Stimulated activated CD4-positive, alpha-beta T cell treated with anti-CD3 and anti-CD28 coated beads, TNF-alpha, amount 100 ng/mL, for 4 hours (primary cell): ENCODE measurements around the gene SBNO2.

Experiments
- DNase-seq, 3 experiments: peaks; one replicate each; pipeline ENCODE4 v3.0.0-alpha.2; 2020; ENCODE audit warnings: low read depth in 3 of 3

The SBNO2 gene

DNA sequence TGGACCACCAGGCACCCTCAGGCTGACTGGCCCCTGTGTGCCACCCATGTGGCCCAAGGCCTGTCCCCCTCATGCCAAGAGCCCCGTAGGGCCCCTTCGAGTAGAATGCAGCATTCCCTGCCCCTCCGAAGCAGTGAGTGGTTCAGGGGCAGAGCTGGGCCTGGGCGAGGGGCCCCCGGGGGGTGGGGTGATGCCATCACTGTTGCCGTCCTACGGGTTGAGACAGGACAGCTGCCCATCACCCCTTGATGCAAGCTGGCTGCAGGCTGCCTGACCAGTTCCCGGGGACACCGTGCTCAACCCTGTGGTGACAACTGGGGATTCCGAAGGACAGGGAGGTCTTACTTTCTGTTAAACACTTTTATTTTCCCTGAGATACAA is 4.7 kb downstream of the SBNO2 start:
- DNase-seq: no peak

- DNase-seq: no peak
Measured at GRCh38 chr19:1168572-1169410, 5.3 kb downstream of the SBNO2 start.

GRCh38 chr19:1167687-1168571 is 6.1 kb downstream of the SBNO2 start:
- DNase-seq: no peak

- DNase-seq: no peak
Measured at GRCh38 chr19:1166872-1167573, 7.0 kb downstream of the SBNO2 start.

GRCh38 chr19:1164684-1165531 is 9.2 kb downstream of the SBNO2 start:
- DNase-seq: no peak

DNA sequence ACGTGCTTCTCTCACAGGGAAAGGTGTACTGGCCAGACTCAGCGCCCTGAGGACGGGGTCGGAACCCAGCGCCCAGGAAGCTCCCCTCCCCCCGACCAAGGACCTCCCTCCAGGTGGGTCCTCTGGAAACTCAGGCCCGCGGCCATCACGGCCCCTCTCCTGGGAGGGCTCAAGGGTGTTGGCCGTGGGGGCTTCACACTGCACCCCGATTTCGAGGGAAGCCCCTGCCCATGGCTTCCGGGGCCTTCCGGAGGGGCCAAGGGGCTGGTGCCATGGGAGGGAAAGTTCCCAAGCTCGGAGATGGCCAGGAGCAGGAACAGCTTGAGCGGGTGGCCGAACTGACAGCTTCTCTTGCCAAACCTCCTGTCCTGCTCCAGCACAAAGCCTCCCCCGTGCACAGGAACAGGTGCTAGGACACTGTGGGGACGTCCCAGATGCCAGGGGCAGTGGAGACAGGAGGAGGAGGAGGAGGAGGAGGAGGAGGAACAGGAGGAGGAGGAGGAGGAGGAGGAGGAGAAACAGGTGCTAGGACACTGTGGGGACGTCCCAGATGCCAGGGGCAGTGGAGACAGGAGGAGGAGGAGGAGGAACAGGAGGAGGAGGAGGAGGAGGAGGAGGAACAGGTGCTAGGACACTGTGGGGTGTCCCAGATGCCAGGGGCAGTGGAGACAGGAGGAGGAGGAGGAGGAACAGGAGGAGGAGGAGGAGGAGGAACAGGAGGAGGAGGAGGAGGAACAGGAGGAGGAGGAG is 10.0 kb downstream of the SBNO2 start:
- no peak for DNase-seq

DNA sequence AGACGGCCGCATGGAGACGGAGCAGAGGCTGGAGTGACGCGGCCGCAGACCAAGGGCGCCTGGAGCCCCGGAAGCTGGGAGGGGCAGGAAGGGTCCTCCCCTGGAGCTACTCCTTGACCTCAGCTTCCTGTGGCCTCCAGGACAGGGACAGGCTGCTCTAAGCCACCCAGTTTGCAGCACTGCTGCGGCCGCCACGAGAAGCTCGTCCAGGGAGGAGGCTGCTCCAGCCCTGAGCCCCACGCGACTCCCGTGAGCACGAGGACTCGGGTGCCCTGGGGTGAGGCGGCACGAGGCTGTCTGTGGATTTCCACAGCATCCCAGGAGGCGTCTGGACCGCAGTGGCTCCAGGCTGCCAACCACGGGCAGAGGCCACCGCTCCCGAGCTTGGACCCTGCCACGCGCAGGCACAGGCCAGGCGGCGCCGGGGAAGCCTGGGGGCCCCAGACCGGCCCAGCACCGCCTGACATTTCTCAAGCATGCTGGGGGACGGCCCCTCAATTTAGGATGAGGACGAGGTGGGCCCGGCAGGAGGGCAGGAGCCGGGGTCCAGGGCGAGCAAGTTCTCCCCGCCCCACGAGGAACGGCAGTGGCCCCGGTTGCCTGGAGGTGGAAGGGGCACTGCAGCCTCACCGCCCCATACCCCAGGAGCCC is 10.7 kb downstream of the SBNO2 start:
- no peak for DNase-seq

- DNase-seq: no peak
Measured at GRCh38 chr19:1162404-1163282, 11.4 kb downstream of the SBNO2 start.

- no peak for DNase-seq
Measured at GRCh38 chr19:1161716-1162115, 12.4 kb downstream of the SBNO2 start.

DNA sequence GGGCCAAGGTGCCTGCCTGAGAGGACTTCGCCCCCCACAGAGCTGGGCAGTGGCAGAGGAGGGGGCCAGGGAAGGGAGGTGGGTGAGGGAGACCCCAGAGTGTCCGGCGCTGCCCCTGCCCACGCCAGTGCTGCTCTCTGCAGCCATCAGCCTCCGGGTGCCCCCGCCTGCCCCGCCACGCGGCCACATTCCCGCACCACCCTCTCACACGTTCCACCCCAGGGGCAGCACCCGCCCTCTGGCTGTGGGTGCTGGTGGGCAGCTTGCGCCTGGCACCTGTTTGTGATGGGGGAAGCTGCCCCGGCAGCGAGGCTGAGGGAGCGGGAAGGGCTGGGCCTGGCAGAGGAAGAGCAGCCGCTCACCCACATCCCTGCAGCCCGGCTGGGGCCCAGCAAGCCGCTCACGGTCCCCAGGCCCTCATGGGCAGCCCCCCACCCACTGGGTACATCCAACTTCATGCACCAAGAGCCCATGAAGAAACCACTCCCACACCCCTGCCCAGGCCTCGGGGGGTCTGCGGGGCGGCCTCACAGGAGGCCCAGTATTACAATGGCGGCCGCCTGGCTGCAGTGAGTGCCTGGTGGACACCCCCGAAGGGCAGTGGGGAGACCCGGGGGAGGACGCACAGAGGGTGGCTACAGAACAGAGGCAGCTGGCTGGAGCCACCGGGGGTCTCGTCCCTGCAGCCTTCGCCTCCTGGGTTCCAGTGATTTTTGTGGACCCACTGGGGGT is 14.0 kb downstream of the SBNO2 start:
- DNase-seq: no peak

- no peak for DNase-seq
Measured at GRCh38 chr19:1158885-1159448, 15.1 kb downstream of the SBNO2 start.

DNA sequence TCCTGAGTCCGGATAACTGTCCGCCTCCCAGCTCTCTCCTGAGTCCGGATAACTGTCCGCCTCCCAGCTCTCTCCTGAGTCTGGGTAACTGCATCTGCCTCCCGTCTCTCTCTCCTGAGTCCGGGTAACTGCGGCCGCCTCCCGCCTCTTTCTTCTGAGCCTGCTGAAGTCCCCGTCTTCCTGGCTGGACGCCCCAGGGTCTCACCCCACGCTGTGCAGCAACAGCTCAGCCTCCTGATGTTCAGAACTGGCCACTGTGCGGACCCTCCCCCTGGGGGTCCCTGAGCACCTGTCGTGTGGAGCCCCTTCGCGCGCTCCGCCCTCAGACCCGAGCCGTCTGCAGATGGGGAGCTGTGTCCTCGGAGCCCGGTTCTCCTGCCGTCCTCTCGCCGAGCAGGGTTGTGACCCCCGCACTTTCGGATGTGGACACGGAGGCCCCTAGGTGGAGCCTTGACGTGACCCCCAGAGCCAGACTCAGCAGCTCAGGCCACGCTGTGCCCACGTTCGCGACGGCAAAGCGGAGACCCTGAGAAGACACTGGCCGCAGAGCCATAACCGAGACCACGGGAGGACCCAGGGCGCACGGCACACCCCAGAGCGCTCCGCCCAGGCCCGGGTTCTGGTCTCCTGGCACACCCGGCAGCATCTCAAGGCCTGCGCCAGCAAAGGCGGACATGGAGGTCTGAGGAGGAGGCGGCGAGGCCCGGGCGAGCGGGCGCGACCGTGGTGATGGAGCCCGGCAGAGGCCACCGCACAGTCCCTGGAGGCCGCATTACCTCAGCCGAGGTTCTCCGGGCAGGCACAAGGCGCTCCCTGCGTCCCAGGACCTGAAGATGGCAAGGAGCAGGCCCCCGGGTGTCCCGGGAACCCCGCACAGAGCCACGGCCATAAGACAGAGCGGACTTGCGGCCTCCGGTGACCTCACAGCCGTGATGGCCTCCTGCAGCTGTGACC is 15.9 kb downstream of the SBNO2 start:
- DNase-seq: no peak

- no peak for DNase-seq
Measured at GRCh38 chr19:1156830-1157615, 17.0 kb downstream of the SBNO2 start.

GRCh38 chr19:1156305-1156801 is 17.7 kb downstream of the SBNO2 start:
- no peak for DNase-seq

- no peak for DNase-seq
Measured at GRCh38 chr19:1155352-1156304, 18.4 kb downstream of the SBNO2 start.
